HepG2 (cell line): ENCODE data around the gene LMAN2L. TPM values are rescaled to one million over a fixed set of nuclear protein-coding genes. Genes with fewer than 3 reads are reported as not detected.

ENCODE experiments used
- ATAC-seq: fragments of 200-7000 bp; cut with Tn5 transposase; 3 replicates; pipeline ENCODE4 v1.9.1; 2020; ENCODE audit warnings: mild to moderate bottlenecking, moderate library complexity
- BruUV-seq: library from RNA; stranded (reverse); fragments of 400-500 nt; replicated peaks from 2 replicates; lab custom pipeline; 2021; lab: Mats Ljungman, UMichigan
- CTCF ChIA-PET: fragments of 300-600 bp; formaldehyde crosslinking; extraction: SDS; loops from one replicate; lab custom pipeline; 2021; ENCODE audit warnings: low total read pairs, inconsistent platforms, low intra/inter-chr PET ratio; lab: Yijun Ruan, JAX
- POLR2A ChIA-PET: fragments of 350-600 bp; sonication (Branson Sonifier 250); formaldehyde crosslinking; loops from one replicate; lab custom pipeline; 2020; ENCODE audit warnings: antibody characterized with exemption, inconsistent platforms; lab: Yijun Ruan, JAX
- DNase-seq: peaks from one replicate; pipeline ENCODE4 v3.0.0-alpha.2; 2015; ENCODE audit warnings: low spot score
- FAIRE-seq: peaks from 3 replicates; lab custom pipeline; 2011; peaks lifted over from hg19 to GRCh38; lab: Jason Lieb, UNC
- H2AFZ ChIP-seq: one replicate; pipeline ENCODE4 v1.6.1; 2011; ENCODE audit warnings: low read length, inconsistent platforms
- H3K27ac ChIP-seq: fragments of 300-600 bp; 3 replicates; pipeline ENCODE4 v1.8.0; 2011; ENCODE audit warnings: mixed run types, mild to moderate bottlenecking, mixed read lengths, low read length, inconsistent platforms; ENCODE audit not compliant: insufficient read depth; ENCODE audit errors: extremely low read length
- H3K27me3 ChIP-seq, 2 experiments: fragments of 200-600 bp in 1 of 2; 2 replicates in 1 of 2; 3 replicates in 1 of 2; pipeline versions ENCODE4 v1.6.0 to v1.8.0; 2011; ENCODE audit warnings: low read length in 2 of 2, mild to moderate bottlenecking in 2 of 2, moderate library complexity in 2 of 2, inconsistent platforms in 1 of 2; ENCODE audit not compliant: insufficient read depth in 2 of 2, control insufficient read depth in 1 of 2
- H3K36me3 ChIP-seq, 2 experiments: fragments of 200-600 bp in 1 of 2; replicated peaks in 1 of 2; 2 replicates in 1 of 2; 3 replicates in 1 of 2; pipeline versions ENCODE4 v1.5.1 to v1.8.0; 2011; ENCODE audit warnings: low read length in 2 of 2, inconsistent platforms in 1 of 2; ENCODE audit not compliant: insufficient read depth in 2 of 2, control insufficient read depth in 1 of 2
- H3K4me1 ChIP-seq: 2 replicates; pipeline ENCODE4 v1.5.1; 2012; ENCODE audit warnings: low read length, inconsistent platforms; ENCODE audit not compliant: insufficient read depth
- H3K4me2 ChIP-seq: 2 replicates; pipeline ENCODE4 v1.6.0; 2011; ENCODE audit warnings: low read depth, low read length, inconsistent platforms
- H3K4me3 ChIP-seq, 3 experiments: fragments of 200-600 bp in 1 of 3; sonication (generic), shearing (Covaris generic) in 1 of 3; replicated peaks in 1 of 3; 2 replicates each; pipeline ENCODE4 v1.5.1; 2011 to 2016; ENCODE audit warnings: low read length in 3 of 3, inconsistent platforms in 2 of 3, low read depth in 2 of 3, mild to moderate bottlenecking in 2 of 3, control low read depth in 1 of 3, mixed read lengths in 1 of 3; ENCODE audit not compliant: insufficient read depth in 1 of 3
- H3K79me2 ChIP-seq: one replicate; pipeline ENCODE4 v1.6.1; 2011; ENCODE audit warnings: low read length, inconsistent platforms; ENCODE audit not compliant: insufficient read depth
- H3K9ac ChIP-seq: 2 replicates; pipeline ENCODE4 v1.6.0; 2011; ENCODE audit warnings: mild to moderate bottlenecking, low read depth, low read length, inconsistent platforms; ENCODE audit not compliant: insufficient read depth
- H3K9me3 ChIP-seq: 2 replicates; pipeline ENCODE4 v1.5.1; 2012; ENCODE audit warnings: mild to moderate bottlenecking, low read length
- H4K20me1 ChIP-seq: 2 replicates; pipeline ENCODE4 v1.6.0; 2011; ENCODE audit warnings: inconsistent platforms, mild to moderate bottlenecking, low read length, moderate library complexity; ENCODE audit not compliant: insufficient read depth
- BCL6 ChIP-seq: IDR thresholded peaks from 2 replicates; pipeline ENCODE4 v1.6.1; 2016; ENCODE audit warnings: missing genetic modification reagents, missing compliant biosample characterization
- EEA1 ChIP-seq: sonication (generic); formaldehyde crosslinking; IDR thresholded peaks from 2 replicates; pipeline ENCODE4 v1.5.1; 2020; ENCODE audit warnings: mild to moderate bottlenecking, missing genetic modification reagents, borderline replicate concordance
- HNRNPK ChIP-seq: fragments of 200-400 bp; formaldehyde crosslinking; IDR thresholded peaks from 2 replicates; pipeline ENCODE4 v1.6.1; 2018; ENCODE audit warnings: low read length, low read depth, moderate library complexity, mild to moderate bottlenecking; ENCODE audit not compliant: poor library complexity, severe bottlenecking
- JARID2 ChIP-seq: sonication (generic); formaldehyde crosslinking; IDR thresholded peaks from 2 replicates; pipeline ENCODE4 v1.8.1; 2023; ENCODE audit warnings: missing genetic modification reagents, inconsistent platforms; ENCODE audit not compliant: insufficient replicate concordance
- MATR3 ChIP-seq: sonication (generic); formaldehyde crosslinking; IDR thresholded peaks from 2 replicates; pipeline ENCODE4 v1.4.0; 2020; ENCODE audit warnings: missing genetic modification reagents
- MTA3 ChIP-seq: sonication (generic); formaldehyde crosslinking; IDR thresholded peaks from 2 replicates; pipeline ENCODE4 v1.4.0; 2020; ENCODE audit warnings: missing genetic modification reagents
- RFXANK ChIP-seq: IDR thresholded peaks from 2 replicates; pipeline ENCODE4 v1.6.1; 2016
- ZIK1 ChIP-seq: sonication (generic); formaldehyde crosslinking; IDR thresholded peaks from 2 replicates; pipeline ENCODE4 v1.5.0; 2020; ENCODE audit warnings: mild to moderate bottlenecking, low read depth, missing genetic modification reagents, borderline replicate concordance
- ZNF138 ChIP-seq: sonication (generic); formaldehyde crosslinking; IDR thresholded peaks from 2 replicates; pipeline ENCODE4 v1.5.0; 2020; ENCODE audit warnings: mild to moderate bottlenecking, low read depth, missing genetic modification reagents
- ZNF34 ChIP-seq: sonication (generic); formaldehyde crosslinking; IDR thresholded peaks from 2 replicates; pipeline ENCODE4 v1.4.0; 2020; ENCODE audit warnings: mild to moderate bottlenecking, missing genetic modification reagents, borderline replicate concordance
- ZNF460 ChIP-seq: sonication (generic); formaldehyde crosslinking; IDR thresholded peaks from 2 replicates; pipeline ENCODE4 v1.5.1; 2020; ENCODE audit warnings: missing genetic modification reagents, mild to moderate bottlenecking, borderline replicate concordance
- ZNF83 ChIP-seq: sonication (generic); formaldehyde crosslinking; IDR thresholded peaks from 2 replicates; pipeline ENCODE4 v1.4.0; 2020; ENCODE audit warnings: missing genetic modification reagents, mild to moderate bottlenecking, borderline replicate concordance
- WGBS: methylation state at CpG from one replicate; pipeline ENCODE4 v1.1.6; 2017; ENCODE audit warnings: low lambda C conversion rate; 5-methylcytosine and 5-hydroxymethylcytosine counted together
- in situ Hi-C: cut with HindIII; loops from 2 replicates; pipeline ENCODE4 v1.10.0; 2017; ENCODE audit warnings: low pct_unique_long_range_greater_than_20kb; ENCODE audit not compliant: extremely low pct_ligation_motif_present
- intact Hi-C: fragments of 100-400 bp; cut with micrococcal nuclease; formaldehyde crosslinking; loops from one replicate; pipeline ENCODE4 v1.10.0; 2022; ENCODE audit not compliant: unreplicated experiment
- polyA plus RNA-seq, 8 experiments: library from polyadenylated mRNA; depleted of rRNA in 3 of 8; stranded (reverse) in 7 of 8; unstranded in 1 of 8; fragments of >200 nt; fragmentation: Illumina TruSeq in 4 of 8; extraction: Trizol in 4 of 8; gene quantifications; 2 replicates each; pipeline versions ENCODE4 v1.2.1 to v1.2.3, GENCODE V29; 2011 to 2016; ENCODE audit warnings: low read depth in 4 of 8, missing spikeins in 1 of 8, mixed read lengths in 1 of 8; ENCODE audit not compliant: insufficient read depth in 1 of 8
- total RNA-seq, 5 experiments: library from RNA; depleted of rRNA; stranded (reverse); fragments of >200 nt; fragmentation: Illumina TruSeq; extraction: Trizol; gene quantifications; 2 replicates each; pipeline ENCODE4 v1.2.3, GENCODE V29; 2016; ENCODE audit warnings: low read depth in 1 of 5

LMAN2L gene
- total and polyA plus RNA-seq, 2 of the 13 experiments (the other 11 are each of a cell fraction or from before 2014, with no cell fraction given) = 39.1 to 57.9 TPM

DNA sequence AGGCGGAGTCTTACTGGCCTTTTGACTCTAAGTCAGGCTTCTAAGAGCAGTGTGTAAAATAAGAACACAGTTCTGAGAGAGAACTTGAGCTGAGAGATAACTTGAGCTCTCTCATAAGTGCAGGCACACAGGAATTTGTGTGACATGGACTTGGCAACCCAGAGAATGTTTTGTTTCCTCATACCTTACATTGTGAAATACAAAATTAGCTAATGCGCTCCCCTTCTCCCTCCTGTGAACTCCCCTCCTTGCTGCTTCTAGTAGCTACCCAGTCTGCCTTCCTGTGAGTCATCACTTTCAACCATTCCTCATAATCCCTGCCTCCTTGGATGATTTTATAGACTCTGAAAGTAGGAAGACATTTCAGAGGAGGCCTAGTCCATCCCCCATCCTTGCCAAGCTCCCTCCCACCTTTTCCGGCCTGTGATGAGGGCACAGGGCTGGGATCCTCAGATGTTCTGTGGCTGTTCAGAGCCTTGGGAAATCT is 74.7 kb downstream of the LMAN2L start (continued):
- TF ChIP-seq EEA1 (CRISPR knock-in tag) (no peak), ZNF34 (CRISPR knock-in tag) (no peak), MTA3 (no peak)

- BruUV-seq = no TSS peak
- DNase-seq (no peak), FAIRE-seq (no peak), ATAC-seq (no peak)
- Histone ChIP-seq H2AFZ (no peak overlapping the region), H3K79me2 (no peaks in the 10 kb centered on the region), H3K4me1 (peaks cover 13% of the 10 kb centered on the region; the same call in 1 of the 2 replicates), H3K36me3 (no peaks in the 10 kb centered on the region), H4K20me1 (no peaks in the 10 kb centered on the region), H3K4me3 (no peak overlapping the region), H3K4me2 (no peak overlapping the region), H3K27me3 (peaks cover 5 to 34% of the 10 kb centered on the region in 2 experiments; a peak in 3 of 5 replicates), H3K27ac (no peak overlapping the region), H3K9me3 (no peaks in the 10 kb centered on the region), H3K9ac (no peak overlapping the region)
- intact Hi-C loops = no loop called here
- in situ Hi-C loops = no loop called here
- WGBS = 21% methylated on average over 3 of the region's 3 CpGs
- TF ChIP-seq MATR3 (CRISPR knock-in tag) (no peak), ZNF83 (no peak)
- POLR2A ChIA-PET = interaction anchor here (1.2 kb wide), 1 partner anchor 151 kb away, joined by 3 read pairs; the partner anchor contains the start of gene CNNM3
- CTCF ChIA-PET = no interaction called here
These were observed 75.4 kb downstream of the LMAN2L start for GRCh38 chr2:96664366-96664925.

DNA sequence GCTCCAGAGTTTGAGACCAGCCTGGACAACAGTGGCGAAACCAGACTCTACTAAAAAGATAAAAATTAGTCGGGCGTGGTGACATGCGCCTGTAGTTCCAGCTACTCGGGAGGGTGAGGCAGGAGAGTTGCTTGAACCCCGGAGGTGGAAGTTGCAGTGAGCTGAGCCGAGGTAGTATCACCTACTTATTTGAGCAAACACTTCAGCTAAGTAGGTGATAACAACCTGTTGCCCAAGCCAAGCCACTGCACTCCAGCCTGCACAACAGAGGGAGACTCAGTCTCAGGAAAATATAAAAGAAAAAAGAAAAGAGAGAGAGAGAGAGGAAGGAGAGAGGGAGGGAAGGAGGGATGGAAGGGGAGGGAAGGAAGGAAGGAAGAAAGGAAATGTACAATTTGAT is 76.0 kb downstream of the LMAN2L start:
- Histone ChIP-seq H3K36me3 (no peaks in the 10 kb centered on the region), H4K20me1 (no peaks in the 10 kb centered on the region), H3K79me2 (no peaks in the 10 kb centered on the region), H3K27me3 (peaks cover 0 to 28% of the 10 kb centered on the region in 2 experiments; a peak in 3 of 5 replicates), H3K4me2 (no peak overlapping the region), H3K9ac (no peak overlapping the region), H3K27ac (no peak overlapping the region), H3K4me1 (peaks cover 13% of the 10 kb centered on the region; the same call in 1 of the 2 replicates), H2AFZ (no peak overlapping the region), H3K9me3 (no peaks in the 10 kb centered on the region), H3K4me3 (no peak overlapping the region)
- POLR2A ChIA-PET = no interaction called here
- 45% methylated on average over 7 of the region's 7 CpGs for WGBS
- in situ Hi-C loops (no loop called here), intact Hi-C loops (no loop called here)
- DNase-seq = no peak
- no TSS peak for BruUV-seq
- TF ChIP-seq HNRNPK (peak; percentile 1), ZNF138 (no peak), BCL6 (CRISPR knock-in tag) (no peak), RFXANK (CRISPR knock-in tag) (no peak), JARID2 (CRISPR knock-in tag) (no peak), ZIK1 (CRISPR knock-in tag) (no peak), ZNF460 (CRISPR knock-in tag) (no peak)
- FAIRE-seq = no peak
- CTCF ChIA-PET = no interaction called here
- no peak for ATAC-seq
